Hepatocyte (in vitro differentiated cells): ENCODE measurements around the gene XRCC6. TPM values are rescaled to one million over a fixed set of nuclear protein-coding genes. Genes with fewer than 3 reads are reported as not detected.
"Not testable (repeated sequence)": the region's sequence is repeated elsewhere in the genome, so short reads cannot be mapped to it uniquely, and the experiment has no call there.

Experiments
- DNase-seq: peaks from one replicate; pipeline ENCODE4 v3.0.0-alpha.2; 2016; ENCODE audit warnings: low spot score
- H2AFZ ChIP-seq: fragments of 200-600 bp; sonication (generic); 2 replicates; pipeline ENCODE4 v1.6.0; 2016; ENCODE audit warnings: antibody characterized with exemption, mild to moderate bottlenecking
- H3K27ac ChIP-seq: fragments of 200-600 bp; sonication (generic); 2 replicates; pipeline ENCODE4 v1.5.1; 2016; ENCODE audit warnings: mild to moderate bottlenecking
- H3K27me3 ChIP-seq: fragments of 200-600 bp; sonication (generic); 2 replicates; pipeline ENCODE4 v1.6.1; 2016
- H3K36me3 ChIP-seq: fragments of 200-600 bp; sonication (generic); replicated peaks from 2 replicates; pipeline ENCODE4 v1.5.1; 2016; ENCODE audit warnings: low read depth; ENCODE audit not compliant: insufficient read depth
- H3K4me1 ChIP-seq: fragments of 200-600 bp; sonication (generic); 2 replicates; pipeline ENCODE4 v1.5.1; 2016; ENCODE audit warnings: mild to moderate bottlenecking, moderate library complexity; ENCODE audit not compliant: insufficient read depth
- H3K4me2 ChIP-seq: fragments of 200-600 bp; sonication (generic); 2 replicates; pipeline ENCODE4 v1.6.0; 2016
- H3K4me3 ChIP-seq: fragments of 200-600 bp; sonication (generic); 2 replicates; pipeline ENCODE4 v1.5.1; 2016; ENCODE audit warnings: mild to moderate bottlenecking
- H3K79me2 ChIP-seq: fragments of 200-600 bp; sonication (generic); 2 replicates; pipeline ENCODE4 v1.6.0; 2017; ENCODE audit warnings: mild to moderate bottlenecking
- H3K9me2 ChIP-seq: fragments of 200-600 bp; sonication (generic); replicated peaks from 2 replicates; pipeline ENCODE4 v1.6.0; 2017; ENCODE audit warnings: mild to moderate bottlenecking; ENCODE audit not compliant: insufficient read depth
- H3K9me3 ChIP-seq: fragments of 200-600 bp; sonication (generic); 2 replicates; pipeline ENCODE4 v1.5.1; 2016; ENCODE audit warnings: low read depth, mild to moderate bottlenecking
- H4K20me1 ChIP-seq: fragments of 200-600 bp; sonication (generic); 2 replicates; pipeline ENCODE4 v1.6.0; 2016; ENCODE audit warnings: mild to moderate bottlenecking; ENCODE audit not compliant: insufficient read depth, poor library complexity, severe bottlenecking
- EZH2 ChIP-seq: fragments of 200-600 bp; sonication (generic); IDR thresholded peaks from 2 replicates; pipeline ENCODE4 v1.6.1; 2016; ENCODE audit warnings: antibody characterized with exemption, mild to moderate bottlenecking, borderline replicate concordance
- EZH2phosphoT487 ChIP-seq: fragments of 200-600 bp; sonication (generic); IDR thresholded peaks from one replicate; pipeline ENCODE4 v1.6.1; 2018; ENCODE audit warnings: antibody characterized with exemption, mild to moderate bottlenecking, low read depth, moderate library complexity; ENCODE audit not compliant: unreplicated experiment, severe bottlenecking
- WGBS: methylation state at CpG from one replicate; pipeline ENCODE4 v1.1.6; 2016; ENCODE audit warnings: low lambda C conversion rate; ENCODE audit errors: missing lambda C conversion rate; 5-methylcytosine and 5-hydroxymethylcytosine counted together
- polyA plus RNA-seq: library from polyadenylated mRNA; unstranded; fragments of >200 nt; fragmentation: Nextera tagmentation; extraction: Ambion mirVana; gene quantifications from 2 replicates; pipeline ENCODE4 v1.2.1, GENCODE V29; 2016
- total RNA-seq: library from RNA; depleted of rRNA; stranded (reverse); fragments of >200 nt; gene quantifications from 2 replicates; pipeline ENCODE4 v1.2.3, GENCODE V29; 2014
- TF ChIP-seq, protein P1 (sequence below): fragments of 200-600 bp; sonication (generic); IDR thresholded peaks from 2 replicates; pipeline ENCODE4 v1.5.1; 2016; ENCODE audit warnings: antibody characterized with exemption, mild to moderate bottlenecking; ENCODE audit not compliant: poor library complexity

The XRCC6 gene
- total and polyA plus RNA-seq, 2 experiments from 2014 or later, result 260 to 276 TPM

DNA sequence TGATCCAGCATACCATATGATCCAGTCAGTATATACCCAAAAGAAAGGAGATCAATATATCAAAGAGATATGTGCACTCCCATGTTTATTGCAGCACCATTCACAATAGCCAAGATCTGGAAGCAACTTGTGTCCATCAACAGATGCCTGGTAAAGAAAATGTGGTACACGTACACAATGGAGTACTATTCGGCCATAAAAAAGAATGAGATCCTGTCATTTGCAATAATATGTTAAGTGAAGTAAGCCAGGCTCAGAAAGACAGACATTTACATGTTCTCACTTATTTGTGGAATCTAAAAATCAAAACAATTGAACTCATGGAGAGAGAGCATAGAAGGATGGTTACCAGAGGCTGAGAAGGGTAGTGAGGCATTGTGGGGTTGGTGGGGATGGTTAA, 40.6 kb downstream of the XRCC6 start:
- Histone ChIP-seq H3K4me3 (no peak overlapping the region), H3K9me2 (no peaks in the 10 kb centered on the region), H3K9me3 (no peaks in the 10 kb centered on the region), H3K79me2 (peaks cover 3% of the 10 kb centered on the region), H3K4me2 (no peak overlapping the region), H3K27me3 (no peaks in the 10 kb centered on the region), H2AFZ (no peak overlapping the region), H3K36me3 (no peaks in the 10 kb centered on the region), H4K20me1 (no peaks in the 10 kb centered on the region), H3K4me1 (no peaks in the 10 kb centered on the region), H3K27ac (no peak overlapping the region)
- 92% methylated on average over 2 of the region's 2 CpGs for WGBS
- TF ChIP-seq EZH2 (no peak), EZH2phosphoT487 (no peak)
- TF ChIP-seq, protein P1, sequence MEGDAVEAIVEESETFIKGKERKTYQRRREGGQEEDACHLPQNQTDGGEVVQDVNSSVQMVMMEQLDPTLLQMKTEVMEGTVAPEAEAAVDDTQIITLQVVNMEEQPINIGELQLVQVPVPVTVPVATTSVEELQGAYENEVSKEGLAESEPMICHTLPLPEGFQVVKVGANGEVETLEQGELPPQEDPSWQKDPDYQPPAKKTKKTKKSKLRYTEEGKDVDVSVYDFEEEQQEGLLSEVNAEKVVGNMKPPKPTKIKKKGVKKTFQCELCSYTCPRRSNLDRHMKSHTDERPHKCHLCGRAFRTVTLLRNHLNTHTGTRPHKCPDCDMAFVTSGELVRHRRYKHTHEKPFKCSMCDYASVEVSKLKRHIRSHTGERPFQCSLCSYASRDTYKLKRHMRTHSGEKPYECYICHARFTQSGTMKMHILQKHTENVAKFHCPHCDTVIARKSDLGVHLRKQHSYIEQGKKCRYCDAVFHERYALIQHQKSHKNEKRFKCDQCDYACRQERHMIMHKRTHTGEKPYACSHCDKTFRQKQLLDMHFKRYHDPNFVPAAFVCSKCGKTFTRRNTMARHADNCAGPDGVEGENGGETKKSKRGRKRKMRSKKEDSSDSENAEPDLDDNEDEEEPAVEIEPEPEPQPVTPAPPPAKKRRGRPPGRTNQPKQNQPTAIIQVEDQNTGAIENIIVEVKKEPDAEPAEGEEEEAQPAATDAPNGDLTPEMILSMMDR, result no peak
- no peak for DNase-seq

DNA sequence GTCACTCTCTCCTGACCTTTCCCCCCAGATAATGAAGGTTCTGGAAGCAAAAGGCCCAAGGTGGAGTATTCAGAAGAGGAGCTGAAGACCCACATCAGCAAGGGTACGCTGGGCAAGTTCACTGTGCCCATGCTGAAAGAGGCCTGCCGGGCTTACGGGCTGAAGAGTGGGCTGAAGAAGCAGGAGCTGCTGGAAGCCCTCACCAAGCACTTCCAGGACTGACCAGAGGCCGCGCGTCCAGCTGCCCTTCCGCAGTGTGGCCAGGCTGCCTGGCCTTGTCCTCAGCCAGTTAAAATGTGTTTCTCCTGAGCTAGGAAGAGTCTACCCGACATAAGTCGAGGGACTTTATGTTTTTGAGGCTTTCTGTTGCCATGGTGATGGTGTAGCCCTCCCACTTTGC, 42.5 kb downstream of the XRCC6 start:
- not testable (repeated sequence) for H3K4me2 ChIP-seq, H3K4me1 ChIP-seq, DNase-seq, H4K20me1 ChIP-seq, H2AFZ ChIP-seq, H3K9me2 ChIP-seq, H3K36me3 ChIP-seq, H3K79me2 ChIP-seq, H3K27ac ChIP-seq, H3K27me3 ChIP-seq, H3K9me3 ChIP-seq, H3K4me3 ChIP-seq
- WGBS, result 87% methylated on average over 9 of the region's 9 CpGs

DNA sequence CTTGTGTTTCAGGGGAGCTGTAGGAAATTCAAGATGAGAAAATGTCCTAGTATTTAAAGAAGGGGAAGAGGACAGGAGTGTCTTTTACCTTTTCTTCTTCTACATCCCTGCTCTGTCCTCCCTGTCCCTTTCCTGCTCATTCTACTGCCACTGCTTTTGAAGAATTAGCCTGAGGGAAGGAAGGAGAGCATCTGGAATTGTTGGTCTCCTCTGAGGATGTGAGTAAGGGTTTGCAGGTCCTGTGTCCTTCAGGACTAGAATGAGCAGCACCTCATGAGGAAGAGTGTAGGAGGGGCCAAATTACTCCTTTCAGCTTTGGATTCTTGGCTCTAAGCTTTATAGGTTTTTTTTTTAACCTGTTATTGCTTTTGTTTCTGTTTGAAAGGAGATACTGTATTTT, 43.4 kb downstream of the XRCC6 start:
- TF ChIP-seq EZH2 (no peak), EZH2phosphoT487 (no peak)
- TF ChIP-seq, protein P1, result no peak
- Histone ChIP-seq H3K27ac (no peak overlapping the region), H3K9me3 (no peaks in the 10 kb centered on the region), H3K36me3 (no peaks in the 10 kb centered on the region), H3K9me2 (no peaks in the 10 kb centered on the region), H3K27me3 (no peaks in the 10 kb centered on the region), H2AFZ (no peak overlapping the region), H3K4me1 (no peaks in the 10 kb centered on the region), H3K4me2 (no peak overlapping the region), H3K79me2 (peaks cover 6% of the 10 kb centered on the region), H4K20me1 (no peaks in the 10 kb centered on the region), H3K4me3 (no peak overlapping the region)
- no peak for DNase-seq

DNA sequence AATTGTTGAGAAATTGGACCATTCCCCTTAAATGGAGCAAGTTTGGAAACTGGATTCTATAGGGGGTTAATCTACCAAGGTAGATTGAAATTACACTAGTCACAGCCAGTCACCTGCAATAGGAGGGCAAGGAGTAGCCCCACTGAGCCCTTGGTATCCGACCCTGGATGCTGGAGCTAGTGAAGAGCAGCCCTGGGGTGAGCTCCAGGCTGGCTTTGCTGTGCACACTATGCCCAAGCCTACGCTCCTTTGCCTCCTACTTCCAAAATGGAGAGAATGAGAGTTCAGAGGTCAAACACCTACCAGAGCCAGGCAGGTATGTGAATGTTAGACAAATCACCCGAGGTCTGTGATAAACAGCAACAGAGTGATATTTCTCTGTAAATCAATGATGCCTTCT, 43.9 kb downstream of the XRCC6 start:
- Histone ChIP-seq H3K36me3 (no peaks in the 10 kb centered on the region), H3K9me3 (no peaks in the 10 kb centered on the region)

More for the DNA sequence above, 43.9 kb downstream of the XRCC6 start:
- Histone ChIP-seq H3K4me1 (no peaks in the 10 kb centered on the region), H3K9me2 (no peaks in the 10 kb centered on the region), H3K4me2 (no peak overlapping the region), H2AFZ (no peak overlapping the region), H3K27me3 (no peaks in the 10 kb centered on the region), H3K79me2 (peaks cover 6% of the 10 kb centered on the region), H3K4me3 (no peak overlapping the region), H3K27ac (no peak overlapping the region), H4K20me1 (no peaks in the 10 kb centered on the region)
- WGBS, result 78% methylated on average over 3 of the region's 3 CpGs
- DNase-seq, result no peak
- TF ChIP-seq, protein P1, result no peak
- TF ChIP-seq EZH2 (no peak), EZH2phosphoT487 (no peak)
